Panc1 (cell line): ENCODE results near the gene SMAD9. TPM values are rescaled to one million over a fixed set of nuclear protein-coding genes. Genes with fewer than 3 reads are reported as not detected.

Source experiments
- ATAC-seq: fragments of 200-7000 bp; cut with Tn5 transposase; 2 replicates; pipeline ENCODE4 v1.9.1; 2020; ENCODE audit warnings: mild to moderate bottlenecking, moderate library complexity
- BruUV-seq: library from RNA; stranded (reverse); fragments of 400-500 nt; replicated peaks from 2 replicates; lab custom pipeline; 2021; lab: Mats Ljungman, UMichigan
- CTCF ChIA-PET: fragments of 300-600 bp; sonication (Branson Sonifier 250); formaldehyde crosslinking; loops from one replicate; lab custom pipeline; 2022; ENCODE audit warnings: antibody characterized with exemption; lab: Charles Lee
- POLR2A ChIA-PET: fragments of 300-600 bp; sonication (Branson Sonifier 250); formaldehyde crosslinking; loops from one replicate; lab custom pipeline; 2022; ENCODE audit warnings: antibody characterized with exemption; lab: Charles Lee
- DNase-seq: peaks from one replicate; pipeline ENCODE4 v3.0.0-alpha.2; 2010; ENCODE audit warnings: low read depth, low spot score
- H3K27ac ChIP-seq: 2 replicates; pipeline ENCODE4 v1.5.1; 2011; ENCODE audit warnings: mild to moderate bottlenecking, low read length, inconsistent platforms
- H3K27me3 ChIP-seq: fragments of 200-500 bp; sonication (Bioruptor generic); 2 replicates; pipeline ENCODE4 v1.6.0; 2014; ENCODE audit warnings: low read length, inconsistent platforms; ENCODE audit not compliant: control insufficient read depth, insufficient read depth
- H3K36me3 ChIP-seq: fragments of 200-500 bp; sonication (Bioruptor generic); 2 replicates; pipeline ENCODE4 v1.5.1; 2014; ENCODE audit warnings: inconsistent platforms, mild to moderate bottlenecking, low read length, moderate library complexity; ENCODE audit not compliant: control insufficient read depth, insufficient read depth
- H3K4me1 ChIP-seq: 2 replicates; pipeline ENCODE4 v1.5.1; 2011; ENCODE audit warnings: inconsistent platforms, mild to moderate bottlenecking, low read length, moderate library complexity; ENCODE audit not compliant: control insufficient read depth, insufficient read depth
- H3K4me3 ChIP-seq, 2 experiments: 2 replicates each; pipeline ENCODE4 v1.5.1; 2011 to 2012; ENCODE audit warnings: low read depth in 2 of 2, low read length in 2 of 2, mild to moderate bottlenecking in 2 of 2, inconsistent platforms in 1 of 2, moderate library complexity in 1 of 2
- H3K9me3 ChIP-seq: fragments of 200-500 bp; sonication (Bioruptor generic); 2 replicates; pipeline ENCODE4 v1.5.1; 2014; ENCODE audit warnings: low read depth, mild to moderate bottlenecking, inconsistent platforms, low read length, moderate library complexity; ENCODE audit not compliant: control insufficient read depth, insufficient read depth
- CTCF ChIP-seq: fragments of 450-650 bp; IDR thresholded peaks from 2 replicates; pipeline ENCODE4 v1.5.1; 2017; ENCODE audit warnings: mild to moderate bottlenecking
- POLR2AphosphoS5 ChIP-seq: IDR thresholded peaks from 2 replicates; pipeline ENCODE4 v1.6.1; 2012; ENCODE audit warnings: mild to moderate bottlenecking, low read depth, low read length, moderate library complexity
- REST ChIP-seq, 2 experiments: IDR thresholded peaks; 2 replicates each; pipeline ENCODE4 v1.6.1; 2011 to 2012; ENCODE audit warnings: low read depth in 2 of 2, control low read depth in 1 of 2, low read length in 1 of 2, mild to moderate bottlenecking in 1 of 2, moderate library complexity in 1 of 2; ENCODE audit not compliant: insufficient read depth in 1 of 2
- SIN3A ChIP-seq: IDR thresholded peaks from 2 replicates; pipeline ENCODE4 v1.6.1; 2012; ENCODE audit warnings: low read depth, mild to moderate bottlenecking, low read length, moderate library complexity, borderline replicate concordance; ENCODE audit not compliant: insufficient read depth
- TCF7L2 ChIP-seq: IDR thresholded peaks from 2 replicates; pipeline ENCODE4 v1.6.1; 2011; ENCODE audit warnings: mild to moderate bottlenecking, low read depth, low read length, inconsistent platforms
- in situ Hi-C: cut with HindIII; loops from 2 replicates; pipeline ENCODE4 v1.10.0; 2016; ENCODE audit warnings: low sequenced_read_pairs, low pct_unique_long_range_greater_than_20kb
- intact Hi-C: fragments of 100-400 bp; cut with micrococcal nuclease; formaldehyde crosslinking; loops from one replicate; pipeline ENCODE4 v1.10.0; 2022; ENCODE audit not compliant: unreplicated experiment
- total RNA-seq: library from RNA; stranded (reverse); gene quantifications from one replicate; pipeline ENCODE4 v1.2.1, GENCODE V29; 2021; ENCODE audit not compliant: unreplicated experiment

The SMAD9 gene
- total RNA-seq, 1 experiment from 2014 or later, result 2.4 TPM

- no TSS peak for BruUV-seq
- in situ Hi-C loops (no loop called here), intact Hi-C loops (no loop called here)
- no peaks in the 10 kb centered on the region for H3K9me3 ChIP-seq
- POLR2A ChIA-PET, result no interaction called here
- no peak for DNase-seq
- no peak overlapping the region for H3K4me3 ChIP-seq
- no peaks in the 10 kb centered on the region for H3K27me3 ChIP-seq
- CTCF ChIA-PET, result no interaction called here
- no peaks in the 10 kb centered on the region for H3K36me3 ChIP-seq
- H3K4me1 ChIP-seq, result no peaks in the 10 kb centered on the region
- no peak for ATAC-seq
- TF ChIP-seq POLR2AphosphoS5, result no peak
- TF ChIP-seq SIN3A, result no peak
- TF ChIP-seq CTCF, result no peak
- no peak for TF ChIP-seq REST (IDR thresholded peaks at IDR 0.05; ENCODE audit: insufficient read depth in 1 of 2, low read depth in 2 of 2, low read length in 1 of 2)
- TF ChIP-seq TCF7L2, result no peak
- H3K27ac ChIP-seq, result no peak overlapping the region
These were observed 14.1 kb downstream of the SMAD9 start for GRCh38 chr13:36905944-36906343.

- no TSS peak for BruUV-seq
- POLR2A ChIA-PET, result no interaction called here
- intact Hi-C loops (no loop called here), in situ Hi-C loops (no loop called here)
- no peak overlapping the region for H3K27ac ChIP-seq
- no peak for DNase-seq
- no peak for ATAC-seq
- no peaks in the 10 kb centered on the region for H3K27me3 ChIP-seq
- CTCF ChIA-PET, result no interaction called here
- H3K4me1 ChIP-seq, result no peaks in the 10 kb centered on the region
- no peaks in the 10 kb centered on the region for H3K36me3 ChIP-seq
- H3K4me3 ChIP-seq, result no peak overlapping the region
- TF ChIP-seq CTCF, result no peak
- no peak for TF ChIP-seq REST (IDR thresholded peaks at IDR 0.05; ENCODE audit: insufficient read depth in 1 of 2, low read depth in 2 of 2, low read length in 1 of 2)
- TF ChIP-seq SIN3A, result no peak
- TF ChIP-seq POLR2AphosphoS5, result no peak
- no peak for TF ChIP-seq TCF7L2
- no peaks in the 10 kb centered on the region for H3K9me3 ChIP-seq
These were observed 16.0 kb downstream of the SMAD9 start for GRCh38 chr13:36903925-36904595.
